Measurements from ENCODE around the gene ZIC5.

Gene ZIC5

GRCh38 chr13:99966064-99966805 lies 5.3 kb downstream of the ZIC5 start:
- Histone ChIP-seq H3K4me3 (replicated peaks; ENCODE audit: low read depth, low read length) (no peak overlapping the region), H3K36me3 (ENCODE audit: control insufficient read depth, insufficient read depth, low read length) (no peaks in the 10 kb centered on the region), H3K27me3 (replicated peaks; ENCODE audit: control insufficient read depth, insufficient read depth, low read length) (peaks cover 4% of the 10 kb centered on the region; the same call in 1 of the 2 replicates)
- no peak for TF ChIP-seq CTCF (IDR thresholded peaks at IDR 0.05; ENCODE audit: insufficient read depth, low read length, poor library complexity, severe bottlenecking)
- DNase-seq (ENCODE audit: extremely low read depth, insufficient read length): no peak

GRCh38 chr13:99965329-99966000 lies 6.1 kb downstream of the ZIC5 start:
- H3K36me3 ChIP-seq (ENCODE audit: control insufficient read depth, insufficient read depth, low read length): no peaks in the 10 kb centered on the region
- no peak for TF ChIP-seq CTCF (IDR thresholded peaks at IDR 0.05; ENCODE audit: insufficient read depth, low read length, poor library complexity, severe bottlenecking)
- DNase-seq (ENCODE audit: extremely low read depth, insufficient read length): no peak
- H3K4me3 ChIP-seq (replicated peaks; ENCODE audit: low read depth, low read length): no peak overlapping the region
- peaks cover 4% of the 10 kb centered on the region; the same call in 1 of the 2 replicates for H3K27me3 ChIP-seq (replicated peaks; ENCODE audit: control insufficient read depth, insufficient read depth, low read length)

GRCh38 chr13:99963816-99964339 lies 7.7 kb downstream of the ZIC5 start:
- no peak for TF ChIP-seq CTCF (IDR thresholded peaks at IDR 0.05; ENCODE audit: insufficient read depth, low read length, poor library complexity, severe bottlenecking)
- no peak overlapping the region for H3K4me3 ChIP-seq (replicated peaks; ENCODE audit: low read depth, low read length)
- DNase-seq (ENCODE audit: extremely low read depth, insufficient read length): no peak
- H3K36me3 ChIP-seq (ENCODE audit: control insufficient read depth, insufficient read depth, low read length): no peaks in the 10 kb centered on the region
- H3K27me3 ChIP-seq (replicated peaks; ENCODE audit: control insufficient read depth, insufficient read depth, low read length): peaks cover 6% of the 10 kb centered on the region; the same call in 1 of the 2 replicates

GRCh38 chr13:99962242-99962641 lies 9.3 kb downstream of the ZIC5 start:
- TF ChIP-seq CTCF (IDR thresholded peaks at IDR 0.05; ENCODE audit: insufficient read depth, low read length, poor library complexity, severe bottlenecking): no peak
- H3K27me3 ChIP-seq (replicated peaks; ENCODE audit: control insufficient read depth, insufficient read depth, low read length): peaks cover 6% of the 10 kb centered on the region; the same call in 1 of the 2 replicates
- H3K36me3 ChIP-seq (ENCODE audit: control insufficient read depth, insufficient read depth, low read length): no peaks in the 10 kb centered on the region
- H3K4me3 ChIP-seq (replicated peaks; ENCODE audit: low read depth, low read length): no peak overlapping the region
- no peak for DNase-seq (ENCODE audit: extremely low read depth, insufficient read length)

- no peak for DNase-seq (ENCODE audit: extremely low read depth, insufficient read length)
- Histone ChIP-seq H3K36me3 (ENCODE audit: control insufficient read depth, insufficient read depth, low read length) (no peaks in the 10 kb centered on the region), H3K4me3 (replicated peaks; ENCODE audit: low read depth, low read length) (no peak overlapping the region), H3K27me3 (replicated peaks; ENCODE audit: control insufficient read depth, insufficient read depth, low read length) (peaks cover 6% of the 10 kb centered on the region; the same call in 1 of the 2 replicates)
- TF ChIP-seq CTCF (IDR thresholded peaks at IDR 0.05; ENCODE audit: insufficient read depth, low read length, poor library complexity, severe bottlenecking): no peak
Observed at GRCh38 chr13:99961636-99962035, 9.9 kb downstream of the ZIC5 start.

Data from GM06990 (cell line).